Heart left ventricle (tissue), 16 donors: ENCODE measurements around the gene SEC61A1. TPM values are rescaled to one million over a fixed set of nuclear protein-coding genes. Genes with fewer than 3 reads are reported as not detected.

Experiments used
- ATAC-seq, 4 donors: fragments of 200-7000 bp; cut with Tn5 transposase; one replicate each; pipeline ENCODE4 v1.9.1; 2020 to 2022; ENCODE audit warnings: moderate library complexity in 4 of 4, mild to moderate bottlenecking in 3 of 4, moderate number of reproducible peaks in 1 of 4
- DNase-seq, 5 donors: peaks; one replicate each; pipeline ENCODE4 v3.0.0-alpha.2; 2020
- H3K27ac ChIP-seq, 12 donors: fragments of 200-600 bp; sonication (generic) in 4 of 12; one replicate each; pipeline versions ENCODE4 v1.5.0 to v1.8.0; 2016 to 2022; ENCODE audit warnings: mild to moderate bottlenecking in 2 of 12
- H3K27me3 ChIP-seq, 9 donors: fragments of 200-600 bp; sonication (generic) in 2 of 9; one replicate each; pipeline versions ENCODE4 v1.5.1 to v1.8.0; 2016 to 2022; ENCODE audit warnings: mild to moderate bottlenecking in 3 of 9
- H3K36me3 ChIP-seq, 9 donors: fragments of 200-600 bp; sonication (generic) in 2 of 9; one replicate each; pipeline versions ENCODE4 v1.5.0 to v1.8.0; 2018 to 2022; ENCODE audit warnings: mild to moderate bottlenecking in 2 of 9
- H3K4me1 ChIP-seq, 12 donors: fragments of 200-600 bp; sonication (generic) in 4 of 12; one replicate each; pipeline versions ENCODE4 v1.5.0 to v1.8.0; 2016 to 2022; ENCODE audit warnings: mild to moderate bottlenecking in 3 of 12
- H3K4me3 ChIP-seq, 12 donors: fragments of 200-600 bp; sonication (generic) in 4 of 12; one replicate each; pipeline versions ENCODE4 v1.5.0 to v1.8.0; 2017 to 2022; ENCODE audit warnings: mild to moderate bottlenecking in 9 of 12, moderate library complexity in 4 of 12
- H3K9me3 ChIP-seq, 12 donors: fragments of 200-600 bp; sonication (generic) in 4 of 12; one replicate each; pipeline versions ENCODE4 v1.5.0 to v1.8.0; 2016 to 2022; ENCODE audit warnings: mild to moderate bottlenecking in 1 of 12
- CTCF ChIP-seq, 12 donors: fragments of 200-600 bp; sonication (generic) in 4 of 12; IDR thresholded peaks; one replicate each; pipeline versions ENCODE4 v1.5.0 to v1.8.0; 2018 to 2022; ENCODE audit warnings: antibody characterized with exemption in 12 of 12, mild to moderate bottlenecking in 5 of 12
- POLR2A ChIP-seq, 2 donors: fragments of 450-650 bp; IDR thresholded peaks; one replicate each; pipeline ENCODE4 v1.6.1; 2017; ENCODE audit warnings: antibody characterized with exemption in 2 of 2, mild to moderate bottlenecking in 2 of 2, moderate library complexity in 2 of 2
- WGBS, 4 donors: extraction: QIAGEN DNeasy Blood & Tissue Kit in 2 of 4; methylation state at CpG; one replicate each; pipeline versions ENCODE4 v1.1.5 to v1.1.7; 2013 to 2018; 5-methylcytosine and 5-hydroxymethylcytosine counted together
- intact Hi-C, 10 donors: fragments of 100-400 bp; cut with DNase I; formaldehyde crosslinking; loops; one replicate each; pipeline versions ENCODE4 v1.11.1 to v1.14.2; 2022
- polyA plus RNA-seq, 2 donors: library from polyadenylated mRNA; stranded (reverse); fragments of 200-250 nt; gene quantifications; one replicate each; pipeline ENCODE4 v1.2.3, GENCODE V29; 2013
- total RNA-seq, 9 donors: library from RNA; depleted of rRNA in 2 of 9; stranded (reverse); fragments of >200 nt in 2 of 9; fragmentation: NEBNext Ultra II Directional in 3 of 9; extraction: Animal tissue kit (Norgen Biotek cat#: 25700) in 3 of 9; gene quantifications; one replicate each; pipeline versions ENCODE4 v1.1.0 to v1.2.4, GENCODE V29; 2016 to 2023
- donor health status: ischemic (EF 13 %, LVEDD 7.1; RV severe dilation, severe dysfunction).
- donor health status: healthy with polysubstance abuse.
- donor health status: DM: no; HTN: yes; CAD: no.
- donor health status: DM: no; HTN: no; CAD: no.
- donor health status: ischemic (EF 25% LVEDD 6.9; RV normal size, moderate dysfunction).
- donor health status: ischemic (EF 25% LVEDD 5.7; RV mildly dilated, moderate dysfunction).
- donor health status: healthy.
- donor health status: DM: yes; HTN: yes; CAD: no.
- donor health status: ischemic (EF 35%, LVEDD 5.7; RV mildly dilated, moderate dysfunction).
- donor health status: nonischemic (EF 11% LVEDD 7.7; RV severe dilation, severe dysfunction).
- donor health status: DM: yes; HTN: yes; CAD: no.
- donor health status: PGD.
- donor health status: ischemic (EF 29% LVEDD 5.4; RV normal size, mild dysfunction).
- donor health status: nonischemic (EF 23%, LVEDD 6.1; RV moderate dilation, normal function).

The SEC61A1 gene
- total and polyA plus RNA-seq, 11 donors = 36.5 to 179 (median 78.2) TPM

DNA sequence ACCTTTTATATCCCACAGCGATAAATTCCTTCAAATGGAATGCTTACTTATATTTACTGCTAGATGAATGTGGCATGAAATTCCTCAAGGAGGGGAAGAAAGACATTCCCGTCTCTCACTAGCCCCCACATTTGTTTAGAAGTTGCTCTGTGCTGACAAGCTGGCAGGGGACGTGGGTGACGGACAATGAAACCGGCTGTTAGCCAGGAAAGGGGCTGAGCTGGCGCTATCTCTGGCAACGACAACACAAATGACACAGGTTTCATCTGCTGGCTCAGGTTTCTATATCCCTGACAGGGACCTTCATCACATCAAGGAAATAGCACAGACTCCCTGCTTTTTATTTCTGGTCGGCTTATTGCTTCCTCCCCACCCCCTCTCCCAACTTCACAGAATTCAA, 55.6 kb downstream of the SEC61A1 start:
- 40 to 53% (median 45%) methylated on average over 8 of the region's 8 CpGs for WGBS, 4 donors
- no peak for TF ChIP-seq POLR2A (IDR thresholded peaks at IDR 0.05)
- TF ChIP-seq CTCF (IDR thresholded peaks at IDR 0.05) = no peak
- Histone ChIP-seq H3K4me3 (peak overlapping the region in 4 of 12 donors; percentile 8 to 31 (median 16)), H3K27ac (peak overlapping the region in 3 of 12 donors; percentile 3 to 50 (median 6)), H3K9me3 (no peaks in the 10 kb centered on the region), H3K4me1 (peaks cover 0 to 13% (median 7%) of the 10 kb centered on the region in 12 donors), H3K36me3 (peaks cover 0 to 54% (median 35%) of the 10 kb centered on the region in 9 donors), H3K27me3 (no peaks in the 10 kb centered on the region)
- peak in 4 of 5 donors; percentile 20 to 65 (median 48) for DNase-seq
- peak; percentile 59 to 83 (median 76) for ATAC-seq
- intact Hi-C loops = no loop called here

GRCh38 chr3:128111147-128111546, 58.9 kb downstream of the SEC61A1 start:
- Histone ChIP-seq H3K4me3 (no peak overlapping the region), H3K4me1 (peaks cover 0 to 21% (median 7%) of the 10 kb centered on the region in 12 donors), H3K27me3 (no peaks in the 10 kb centered on the region), H3K9me3 (no peaks in the 10 kb centered on the region), H3K36me3 (peaks cover 0 to 66% (median 29%) of the 10 kb centered on the region in 9 donors), H3K27ac (no peak overlapping the region)
- DNase-seq (no peak), ATAC-seq (no peak)
- TF ChIP-seq CTCF (IDR thresholded peaks at IDR 0.05) (no peak), POLR2A (IDR thresholded peaks at IDR 0.05) (no peak)
- WGBS, 4 donors = 88 to 91% (median 91%) methylated on average over 5 of the region's 5 CpGs
- intact Hi-C loops = no loop called here

DNA sequence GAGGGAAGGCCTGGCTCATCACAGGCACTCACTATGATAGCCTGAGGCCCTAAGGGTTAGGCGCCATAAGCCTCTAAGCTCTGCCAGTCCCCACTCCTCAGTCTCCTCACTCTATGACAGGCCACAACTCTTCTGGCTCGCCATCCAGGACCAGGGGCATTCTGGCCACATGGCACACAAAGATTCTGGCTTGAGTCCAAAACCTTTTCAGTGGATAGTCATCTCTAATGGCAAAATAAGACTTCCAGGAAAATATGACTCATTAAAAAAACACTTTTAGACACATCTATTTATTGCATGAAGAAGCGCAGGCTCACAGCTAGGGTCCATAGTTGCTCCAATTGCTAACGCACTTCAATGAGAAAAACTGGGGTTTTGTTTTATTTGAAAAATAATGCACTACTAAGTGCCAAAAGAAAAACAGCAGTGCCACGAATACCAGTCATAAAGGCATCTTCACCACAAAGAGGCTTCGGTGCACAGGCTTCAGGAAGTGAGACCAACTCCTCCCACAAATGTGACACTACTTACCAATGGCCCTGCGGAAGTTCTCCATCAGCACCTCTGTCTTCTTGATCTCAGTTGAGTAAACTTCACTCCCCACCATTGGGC, 60.2 kb downstream of the SEC61A1 start:
- Histone ChIP-seq H3K27ac (peak overlapping the region in 1 of 12 donors; percentile 73), H3K4me3 (no peak overlapping the region), H3K4me1 (peaks cover 0 to 21% (median 7%) of the 10 kb centered on the region in 12 donors), H3K27me3 (no peaks in the 10 kb centered on the region), H3K36me3 (peaks cover 0 to 79% (median 32%) of the 10 kb centered on the region in 9 donors), H3K9me3 (no peaks in the 10 kb centered on the region)
- TF ChIP-seq CTCF (IDR thresholded peaks at IDR 0.05) (no peak), POLR2A (IDR thresholded peaks at IDR 0.05) (no peak)
- DNase-seq = no peak
- 78 to 91% (median 86%) methylated on average over 7 of the region's 7 CpGs for WGBS, 4 donors
- peak in 3 of 4 donors; percentile 17 to 39 (median 22) for ATAC-seq
- intact Hi-C loops = no loop called here

DNA sequence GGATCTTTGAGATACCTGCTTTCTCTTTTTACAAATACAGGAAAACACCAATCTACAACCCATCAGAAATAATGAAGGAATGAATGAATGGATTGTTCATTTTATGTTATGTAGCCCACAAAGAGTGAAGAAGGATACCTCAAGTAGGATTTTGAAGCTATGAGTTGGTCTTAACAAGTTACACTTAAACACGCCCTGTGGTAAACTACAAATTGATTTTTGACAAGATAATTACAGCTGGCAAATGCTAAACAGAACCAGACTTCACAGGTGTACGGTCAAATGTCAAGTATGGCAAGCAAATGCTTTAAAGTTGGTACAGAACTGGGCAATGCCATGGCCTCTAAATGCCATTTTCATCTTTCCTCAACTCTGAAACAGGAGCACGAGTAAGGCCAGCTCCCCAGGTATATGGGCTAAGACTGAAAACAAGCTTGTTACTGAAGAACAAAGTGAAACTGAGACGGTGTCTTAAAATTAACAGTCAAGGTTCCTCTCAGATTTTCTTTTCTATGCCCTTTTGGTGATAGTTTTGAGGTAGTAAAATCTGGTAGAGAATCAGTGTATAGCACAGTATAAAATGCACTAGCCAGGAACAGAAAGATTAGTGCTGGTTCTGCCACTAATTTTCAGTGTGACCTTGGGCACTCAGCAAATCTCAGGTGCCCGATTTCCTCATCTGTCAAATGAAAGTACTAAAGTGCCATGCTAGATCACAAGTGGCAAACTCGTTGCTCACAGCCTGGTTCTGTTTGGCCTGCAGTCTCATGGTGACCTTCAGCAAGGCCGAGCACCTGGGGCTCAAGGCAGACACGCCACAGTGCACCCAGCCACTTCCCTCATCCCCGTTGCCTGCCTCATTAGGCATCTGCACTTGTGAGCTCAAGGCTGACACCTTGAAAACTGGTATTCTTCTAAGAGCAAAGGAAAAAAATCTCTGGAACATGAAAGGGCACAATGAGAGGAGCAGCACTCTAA, 61.9 kb downstream of the SEC61A1 start:
- 71 to 83% (median 74%) methylated on average over 9 of the region's 9 CpGs for WGBS, 4 donors
- DNase-seq (peak in 1 of 5 donors; percentile 47), ATAC-seq (peak in 3 of 4 donors; percentile 76 to 79 (median 77))
- Histone ChIP-seq H3K4me3 (no peak overlapping the region), H3K9me3 (no peaks in the 10 kb centered on the region), H3K4me1 (peaks cover 0 to 20% (median 2%) of the 10 kb centered on the region in 12 donors), H3K27me3 (no peaks in the 10 kb centered on the region), H3K36me3 (peaks cover 0 to 89% (median 31%) of the 10 kb centered on the region in 9 donors), H3K27ac (peak overlapping the region in 8 of 12 donors; percentile 1 to 56 (median 32))
- intact Hi-C loops = no loop called here
- TF ChIP-seq POLR2A (IDR thresholded peaks at IDR 0.05) (no peak), CTCF (IDR thresholded peaks at IDR 0.05) (no peak)
